Gastrocnemius medialis (tissue), 4 donors: ENCODE data around the gene NEURL4. TPM values are rescaled to one million over a fixed set of nuclear protein-coding genes. Genes with fewer than 3 reads are reported as not detected.
"Not testable (repeated sequence)": the region's sequence is repeated elsewhere in the genome, so short reads cannot be mapped to it uniquely, and the experiment has no call there.

Source experiments
- ATAC-seq, 2 donors: fragments of 150-250 bp; one replicate each; pipeline ENCODE4 v1.9.1; 2016
- DNase-seq, 2 donors: peaks; one replicate each; pipeline ENCODE4 v3.0.0-alpha.2; 2019
- H3K27ac ChIP-seq, 4 donors: fragments of 200-600 bp; sonication (generic); 1 replicate in 1 of 4; 2 replicates in 3 of 4; pipeline ENCODE4 v1.5.1; 2016 to 2018; ENCODE audit warnings: mild to moderate bottlenecking in 2 of 4, moderate library complexity in 1 of 4
- H3K27me3 ChIP-seq, 3 donors: fragments of 200-600 bp; sonication (generic) in 2 of 3; 1 replicate in 1 of 3; 2 replicates in 2 of 3; pipeline versions ENCODE4 v1.5.1 to v1.6.0; 2016 to 2019; ENCODE audit warnings: mild to moderate bottlenecking in 1 of 3, moderate library complexity in 1 of 3
- H3K36me3 ChIP-seq, 2 donors: fragments of 200-600 bp; sonication (generic) in 1 of 2; one replicate each; pipeline ENCODE4 v1.5.1; 2017 to 2018
- H3K4me1 ChIP-seq, 2 donors: fragments of 200-600 bp; sonication (generic) in 1 of 2; one replicate each; pipeline ENCODE4 v1.5.1; 2016 to 2017; ENCODE audit warnings: mild to moderate bottlenecking in 2 of 2
- H3K4me3 ChIP-seq, 4 donors: fragments of 200-600 bp; sonication (generic) in 3 of 4; 1 replicate in 1 of 4; 2 replicates in 3 of 4; pipeline ENCODE4 v1.5.1; 2016 to 2019; ENCODE audit warnings: mild to moderate bottlenecking in 2 of 4
- H3K9me3 ChIP-seq, 3 donors: fragments of 200-600 bp; sonication (generic) in 2 of 3; 1 replicate in 1 of 3; 2 replicates in 2 of 3; pipeline ENCODE4 v1.5.1; 2016 to 2019
- CTCF ChIP-seq, 5 experiments: fragments of 450-650 bp in 3 of 5; fragments of 200-600 bp in 2 of 5; sonication (generic) in 2 of 5; IDR thresholded peaks in 4 of 5; conservative IDR thresholded peaks in 1 of 5; 1 replicate in 4 of 5; 2 replicates in 1 of 5; pipeline ENCODE4 v1.5.1; 2016 to 2019; ENCODE audit warnings: antibody characterized with exemption in 5 of 5, mild to moderate bottlenecking in 3 of 5, moderate library complexity in 3 of 5
- POLR2A ChIP-seq, 2 donors: fragments of 450-650 bp; IDR thresholded peaks; one replicate each; pipeline ENCODE4 v1.6.1; 2017; ENCODE audit warnings: antibody characterized with exemption in 2 of 2, mild to moderate bottlenecking in 2 of 2, moderate library complexity in 2 of 2
- in situ Hi-C, 4 donors: fragments of 200-750 bp; cut with MboI; loops; one replicate each; pipeline versions ENCODE4 v1.15.0 to v1.8.0; 2017; ENCODE audit warnings: low sequenced_read_pairs in 4 of 4
- intact Hi-C: fragments of 100-400 bp; cut with DNase I; formaldehyde crosslinking; loops from one replicate; pipeline ENCODE4 v1.15.1; 2023; ENCODE audit warnings: low total_unique reads
- total RNA-seq, 4 donors: library from RNA; depleted of rRNA; stranded (reverse); fragments of >200 nt; gene quantifications; one replicate each; pipeline versions ENCODE4 v1.1.0 to v1.2.3, GENCODE V29; 2016

NEURL4 gene
- total RNA-seq, 4 donors from 2014 or later: 21.8 to 26.7 (median 23.5) TPM

GRCh38 chr17:7336240-7337175 is 7.4 kb upstream of the NEURL4 start, which contains the start of gene ACAP1:
ACAP1 (plus strand) TSS chr17:7336529; CDS start chr17:7336735, 206 bp downstream.
- no peaks in the 10 kb centered on the region for H3K36me3 ChIP-seq
- H3K27ac ChIP-seq: no peak within 1 kb of the TSS
- peaks cover 29 to 46% (median 41%) of the 10 kb centered on the region in 3 donors for H3K27me3 ChIP-seq
- H3K9me3 ChIP-seq: no peaks in the 10 kb centered on the region
- in situ Hi-C loops: loop anchor here in 1 of 4 donors (25.0 kb wide), 1 partner anchor 299 kb away; the partner anchor contains the start of genes SLC16A11 and SLC16A13
- TF ChIP-seq CTCF (IDR thresholded peaks at IDR 0.05 in 4 of 5, conservative IDR thresholded peaks at IDR 0.05 in 1 of 5): no peak
- TF ChIP-seq POLR2A (IDR thresholded peaks at IDR 0.05): no peak
- no peak within 1 kb of the TSS for H3K4me3 ChIP-seq
- H3K4me1 ChIP-seq: peaks cover 0 to 6% of the 10 kb centered on the region in 2 donors
- DNase-seq (no peak), ATAC-seq (no peak)
- intact Hi-C loops: no loop called here

GRCh38 chr17:7335765-7336164 is 6.6 kb upstream of the NEURL4 start:
- H3K36me3 ChIP-seq, ATAC-seq, H3K4me1 ChIP-seq, H3K4me3 ChIP-seq, H3K9me3 ChIP-seq, intact Hi-C loops, H3K27ac ChIP-seq, DNase-seq: not testable (repeated sequence)
- peaks cover 29 to 46% (median 41%) of the 10 kb centered on the region in 3 donors for H3K27me3 ChIP-seq
- in situ Hi-C loops: loop anchor here in 1 of 4 donors (25.0 kb wide), 1 partner anchor 298 kb away; the partner anchor contains the start of genes SLC16A11 and SLC16A13

- Histone ChIP-seq H3K27me3 (peaks cover 24 to 45% (median 38%) of the 10 kb centered on the region in 3 donors), H3K36me3 (no peaks in the 10 kb centered on the region), H3K4me3 (no peak overlapping the region), H3K9me3 (no peaks in the 10 kb centered on the region), H3K4me1 (peaks cover 7% of the 10 kb centered on the region in 2 donors), H3K27ac (no peak overlapping the region)
- intact Hi-C loops (no loop called here), in situ Hi-C loops (loop anchor here in 1 of 4 donors (25.0 kb wide), 1 partner anchor 298 kb away; the partner anchor contains the start of genes SLC16A11 and SLC16A13)
- no peak for TF ChIP-seq POLR2A (IDR thresholded peaks at IDR 0.05)
- TF ChIP-seq CTCF (IDR thresholded peaks at IDR 0.05 in 4 of 5, conservative IDR thresholded peaks at IDR 0.05 in 1 of 5): no peak
- ATAC-seq (no peak), DNase-seq (no peak)
Observed at GRCh38 chr17:7334938-7335538, 5.9 kb upstream of the NEURL4 start.

GRCh38 chr17:7332600-7333069 is 3.5 kb upstream of the NEURL4 start:
- H3K27me3 ChIP-seq: peaks cover 18 to 26% (median 24%) of the 10 kb centered on the region in 3 donors
- H3K36me3 ChIP-seq, intact Hi-C loops, ATAC-seq, H3K9me3 ChIP-seq, DNase-seq, H3K4me3 ChIP-seq, H3K27ac ChIP-seq: not testable (repeated sequence)
- in situ Hi-C loops: loop anchor here in 1 of 4 donors (25.0 kb wide), 1 partner anchor 295 kb away; the partner anchor contains the start of genes SLC16A11 and SLC16A13
- H3K4me1 ChIP-seq: peaks cover 14 to 22% of the 10 kb centered on the region in 2 donors

- H3K27me3 ChIP-seq: peaks cover 18 to 24% (median 19%) of the 10 kb centered on the region in 3 donors
- no peak for ATAC-seq
- DNase-seq: no peak
- intact Hi-C loops (no loop called here), in situ Hi-C loops (loop anchor here in 1 of 4 donors (25.0 kb wide), 1 partner anchor 295 kb away; the partner anchor contains the start of genes SLC16A11 and SLC16A13)
- no peak overlapping the region for H3K27ac ChIP-seq
- H3K4me3 ChIP-seq: no peak overlapping the region
- H3K9me3 ChIP-seq: no peaks in the 10 kb centered on the region
- H3K36me3 ChIP-seq: no peaks in the 10 kb centered on the region
- peaks cover 15 to 24% of the 10 kb centered on the region in 2 donors for H3K4me1 ChIP-seq
- no peak for TF ChIP-seq CTCF (IDR thresholded peaks at IDR 0.05 in 4 of 5, conservative IDR thresholded peaks at IDR 0.05 in 1 of 5)
- TF ChIP-seq POLR2A (IDR thresholded peaks at IDR 0.05): no peak
Observed at GRCh38 chr17:7332111-7332510, 3.0 kb upstream of the NEURL4 start.
